Right atrium auricular region (tissue), 2 donors: ENCODE data around the gene CALN1. TPM values are rescaled to one million over a fixed set of nuclear protein-coding genes. Genes with fewer than 3 reads are reported as not detected.

ENCODE experiments used
- DNase-seq: peaks from one replicate; pipeline ENCODE4 v3.0.0-alpha.2; 2019; ENCODE audit warnings: low spot score
- H3K27ac ChIP-seq, 2 donors: fragments of 200-600 bp; sonication (generic); 1 replicate in 1 of 2; 2 replicates in 1 of 2; pipeline ENCODE4 v1.5.1; 2016 to 2019
- H3K27me3 ChIP-seq, 2 donors: fragments of 200-600 bp; sonication (generic); one replicate each; pipeline versions ENCODE4 v1.5.1 to v1.6.0; 2017 to 2019
- H3K36me3 ChIP-seq: fragments of 200-600 bp; sonication (generic); one replicate; pipeline ENCODE4 v1.5.1; 2016
- H3K4me1 ChIP-seq, 2 donors: fragments of 200-600 bp; sonication (generic); one replicate each; pipeline versions ENCODE4 v1.5.1 to v1.6.0; 2017 to 2019
- H3K4me3 ChIP-seq, 2 donors: fragments of 200-600 bp; sonication (generic); 1 replicate in 1 of 2; 2 replicates in 1 of 2; pipeline ENCODE4 v1.5.1; 2017 to 2019; ENCODE audit warnings: mild to moderate bottlenecking in 1 of 2, moderate library complexity in 1 of 2
- H3K9me3 ChIP-seq, 2 donors: fragments of 200-600 bp; sonication (generic); one replicate each; pipeline ENCODE4 v1.5.1; 2019
- total RNA-seq, 2 donors: library from RNA; depleted of rRNA; stranded (reverse); fragments of >200 nt; gene quantifications; one replicate each; pipeline ENCODE4 v1.1.0, GENCODE V29; 2016
- TF ChIP-seq, protein P1 (sequence below), 2 donors: fragments of 200-600 bp; sonication (generic); IDR thresholded peaks; one replicate each; pipeline ENCODE4 v1.5.1; 2019; ENCODE audit warnings: antibody characterized with exemption in 2 of 2

Gene CALN1
- total RNA-seq, 2 donors from 2014 or later: not detected

DNA sequence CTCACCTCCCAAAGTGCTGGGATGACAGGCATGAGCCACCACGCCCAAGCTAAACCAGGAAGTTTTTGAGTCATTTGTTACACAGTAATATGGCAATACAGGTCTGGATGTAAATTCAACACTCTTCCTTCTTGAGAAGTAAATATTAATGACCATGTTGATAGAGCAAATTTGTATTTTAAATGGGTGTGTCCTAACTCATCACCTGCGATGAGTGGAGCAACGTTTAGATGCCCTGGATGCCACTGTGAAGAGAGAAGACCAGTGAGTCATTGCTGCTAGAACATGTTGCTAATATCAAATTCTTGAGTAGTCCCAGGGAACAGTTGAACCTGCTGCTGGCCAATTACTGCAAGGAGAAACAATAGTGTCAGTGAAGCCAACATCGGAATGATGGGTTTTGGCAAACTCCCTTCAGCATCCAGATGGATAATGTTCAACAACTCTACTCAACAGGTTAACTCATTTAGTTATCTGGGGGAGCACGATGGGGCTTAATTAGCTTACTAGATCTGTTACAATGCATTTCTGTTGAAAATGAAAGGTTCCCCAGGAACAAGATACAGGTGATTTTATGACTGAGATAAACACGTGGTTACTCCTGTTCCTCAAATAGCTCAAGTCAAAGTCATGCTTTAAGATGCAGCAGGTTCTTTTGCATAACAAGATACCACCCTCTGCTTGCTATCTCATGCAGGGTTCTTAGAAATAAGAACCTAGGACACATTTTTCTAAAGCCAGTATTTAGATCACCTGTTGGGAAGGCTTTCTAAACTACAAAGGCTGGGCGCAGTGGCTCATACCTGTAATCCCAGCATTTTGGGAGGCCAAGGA lies 146.8 kb downstream of the CALN1 start:
- Histone ChIP-seq H3K4me1 (no peaks in the 10 kb centered on the region), H3K27me3 (no peaks in the 10 kb centered on the region), H3K9me3 (peaks cover 0 to 9% of the 10 kb centered on the region in 2 donors), H3K27ac (no peak overlapping the region), H3K36me3 (no peaks in the 10 kb centered on the region), H3K4me3 (no peak overlapping the region)
- no peak for DNase-seq
- TF ChIP-seq, protein P1, sequence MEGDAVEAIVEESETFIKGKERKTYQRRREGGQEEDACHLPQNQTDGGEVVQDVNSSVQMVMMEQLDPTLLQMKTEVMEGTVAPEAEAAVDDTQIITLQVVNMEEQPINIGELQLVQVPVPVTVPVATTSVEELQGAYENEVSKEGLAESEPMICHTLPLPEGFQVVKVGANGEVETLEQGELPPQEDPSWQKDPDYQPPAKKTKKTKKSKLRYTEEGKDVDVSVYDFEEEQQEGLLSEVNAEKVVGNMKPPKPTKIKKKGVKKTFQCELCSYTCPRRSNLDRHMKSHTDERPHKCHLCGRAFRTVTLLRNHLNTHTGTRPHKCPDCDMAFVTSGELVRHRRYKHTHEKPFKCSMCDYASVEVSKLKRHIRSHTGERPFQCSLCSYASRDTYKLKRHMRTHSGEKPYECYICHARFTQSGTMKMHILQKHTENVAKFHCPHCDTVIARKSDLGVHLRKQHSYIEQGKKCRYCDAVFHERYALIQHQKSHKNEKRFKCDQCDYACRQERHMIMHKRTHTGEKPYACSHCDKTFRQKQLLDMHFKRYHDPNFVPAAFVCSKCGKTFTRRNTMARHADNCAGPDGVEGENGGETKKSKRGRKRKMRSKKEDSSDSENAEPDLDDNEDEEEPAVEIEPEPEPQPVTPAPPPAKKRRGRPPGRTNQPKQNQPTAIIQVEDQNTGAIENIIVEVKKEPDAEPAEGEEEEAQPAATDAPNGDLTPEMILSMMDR (IDR thresholded peaks at IDR 0.05): no peak

DNA sequence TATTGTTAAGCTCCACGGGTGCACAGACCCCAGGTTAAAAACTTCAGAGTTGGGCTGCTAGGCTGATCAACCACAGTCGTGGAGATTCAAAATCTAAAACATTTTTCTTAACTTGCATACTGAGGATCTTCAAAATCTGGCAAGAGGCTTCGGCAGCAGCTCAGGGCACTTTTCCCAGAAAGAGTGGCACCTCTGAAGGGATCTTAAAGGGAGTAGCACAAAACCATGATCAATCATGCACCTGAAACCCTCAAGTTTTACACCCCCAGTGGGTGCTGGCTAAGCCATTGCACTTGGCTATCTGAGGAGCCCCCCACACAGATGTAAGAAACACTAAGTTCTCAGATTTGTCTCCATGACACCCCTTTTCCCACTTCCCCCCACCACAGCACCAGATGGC lies 151.7 kb downstream of the CALN1 start:
- TF ChIP-seq, protein P1 (IDR thresholded peaks at IDR 0.05): no peak
- Histone ChIP-seq H3K4me3 (no peak overlapping the region), H3K36me3 (no peaks in the 10 kb centered on the region), H3K9me3 (no peaks in the 10 kb centered on the region), H3K27me3 (no peaks in the 10 kb centered on the region), H3K27ac (no peak overlapping the region), H3K4me1 (no peaks in the 10 kb centered on the region)
- no peak for DNase-seq

DNA sequence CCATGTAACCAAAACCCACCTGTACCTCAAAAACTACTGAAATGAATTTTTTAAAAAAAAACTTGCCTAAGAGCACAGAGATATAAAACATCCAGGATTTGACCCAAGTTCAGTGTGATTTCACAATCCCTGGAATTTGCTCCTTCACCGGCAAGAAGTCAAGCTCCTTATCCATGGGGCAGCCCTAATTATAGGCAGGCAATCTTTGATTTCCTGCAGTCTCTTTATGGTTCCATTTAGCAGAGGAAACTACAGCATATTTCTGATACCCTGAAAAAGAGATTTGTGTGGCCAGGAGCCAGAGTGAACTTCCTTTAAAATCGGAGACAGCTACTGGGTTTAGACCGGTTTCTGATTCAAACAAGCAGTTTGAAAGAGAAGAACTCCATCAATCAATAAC lies 154.1 kb downstream of the CALN1 start:
- TF ChIP-seq, protein P1 (IDR thresholded peaks at IDR 0.05): no peak
- H3K27me3 ChIP-seq: no peaks in the 10 kb centered on the region
- no peak overlapping the region for H3K4me3 ChIP-seq
- no peaks in the 10 kb centered on the region for H3K4me1 ChIP-seq
- no peaks in the 10 kb centered on the region for H3K36me3 ChIP-seq
- no peaks in the 10 kb centered on the region for H3K9me3 ChIP-seq
- no peak overlapping the region for H3K27ac ChIP-seq
- no peak for DNase-seq

DNA sequence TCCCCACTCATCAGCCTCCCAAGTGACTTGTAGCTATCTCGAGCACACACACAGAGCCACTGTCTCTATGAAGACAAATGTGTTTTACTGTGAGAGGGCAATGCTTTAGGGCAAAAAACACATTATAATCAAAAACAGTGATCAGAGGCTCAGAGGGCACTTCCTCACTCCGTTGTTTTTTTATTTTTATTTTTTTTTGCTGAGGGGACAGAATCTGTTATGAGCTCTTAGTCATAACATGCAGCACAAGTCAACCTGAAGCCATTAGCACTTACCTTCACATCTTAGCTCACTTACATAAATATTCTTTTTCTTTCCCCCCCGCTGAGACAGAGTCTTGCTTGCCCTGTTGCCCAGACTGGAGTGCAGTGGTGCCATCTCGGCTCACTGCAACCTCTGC lies 157.7 kb downstream of the CALN1 start:
- TF ChIP-seq, protein P1 (IDR thresholded peaks at IDR 0.05): no peak
- Histone ChIP-seq H3K4me3 (no peak overlapping the region), H3K27me3 (no peaks in the 10 kb centered on the region), H3K9me3 (no peaks in the 10 kb centered on the region), H3K27ac (no peak overlapping the region), H3K36me3 (no peaks in the 10 kb centered on the region), H3K4me1 (no peaks in the 10 kb centered on the region)
- no peak for DNase-seq

DNA sequence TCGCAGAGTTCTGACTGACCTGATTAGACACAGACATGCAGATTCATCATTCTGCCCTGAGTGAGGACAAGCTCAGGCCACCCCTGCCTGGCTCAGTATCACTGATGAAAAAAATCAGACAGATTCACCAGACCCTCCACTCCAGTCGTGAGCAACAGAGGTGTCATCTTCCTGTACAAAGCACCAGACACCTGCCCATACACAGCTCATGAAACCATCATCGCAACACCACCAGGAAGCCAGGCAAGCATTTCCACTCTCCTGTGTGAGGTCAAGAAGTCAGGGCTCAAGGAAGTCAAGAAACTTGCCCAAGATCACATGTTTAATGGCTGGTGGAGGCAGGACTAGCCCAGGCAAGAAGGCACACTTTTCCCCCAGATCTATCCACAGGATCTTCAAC lies 163.0 kb downstream of the CALN1 start:
- TF ChIP-seq, protein P1 (IDR thresholded peaks at IDR 0.05): no peak
- H3K36me3 ChIP-seq: no peaks in the 10 kb centered on the region
- DNase-seq: no peak
- peaks cover 3 to 9% of the 10 kb centered on the region in 2 donors for H3K9me3 ChIP-seq
- H3K4me3 ChIP-seq: no peak overlapping the region
- no peaks in the 10 kb centered on the region for H3K27me3 ChIP-seq
- H3K27ac ChIP-seq: no peak overlapping the region
- no peaks in the 10 kb centered on the region for H3K4me1 ChIP-seq
